ENCODE measurements around the gene HMGXB4. TPM values are rescaled to one million over a fixed set of nuclear protein-coding genes. Genes with fewer than 3 reads are reported as not detected.

The HMGXB4 gene
- total and polyA plus RNA-seq, 2 of the 13 experiments (the other 11 are each of a cell fraction or from before 2014, with no cell fraction given) = 13.9 to 16.3 TPM

DNA sequence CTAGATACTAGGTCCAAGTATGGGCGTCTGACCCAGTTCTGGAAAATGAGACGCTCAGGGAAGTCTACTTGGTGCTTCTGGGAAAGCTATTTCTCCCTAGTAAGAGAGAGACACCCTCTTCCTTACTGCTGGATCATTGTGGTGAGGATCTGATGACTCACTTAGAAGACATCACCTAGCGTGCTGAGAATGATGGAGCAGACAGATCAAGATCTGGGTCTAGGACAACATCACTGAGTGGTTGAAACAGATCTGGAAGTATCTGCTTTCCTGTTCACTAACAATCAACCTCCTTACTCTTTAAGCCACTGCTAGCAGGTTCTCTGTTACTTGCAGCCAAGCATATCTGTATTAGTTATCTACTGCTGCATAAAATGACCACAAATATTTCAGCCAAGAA lies 38.3 kb upstream of the HMGXB4 start (continued):
- TF ChIP-seq AHR (CRISPR knock-in tag; IDR thresholded peaks at IDR 0.05) = no peak
- no peak for TF ChIP-seq ZNF776 (CRISPR knock-in tag; IDR thresholded peaks at IDR 0.05)
- no peak for TF ChIP-seq HNF4G (IDR thresholded peaks at IDR 0.05; ENCODE audit: borderline replicate concordance, low read depth, low read length)
- no peak for TF ChIP-seq HNF4G (CRISPR knock-in tag; IDR thresholded peaks at IDR 0.05; ENCODE audit: borderline replicate concordance, low read depth)
- no peak for TF ChIP-seq EEA1 (CRISPR knock-in tag; IDR thresholded peaks at IDR 0.05; ENCODE audit: borderline replicate concordance)

DNA sequence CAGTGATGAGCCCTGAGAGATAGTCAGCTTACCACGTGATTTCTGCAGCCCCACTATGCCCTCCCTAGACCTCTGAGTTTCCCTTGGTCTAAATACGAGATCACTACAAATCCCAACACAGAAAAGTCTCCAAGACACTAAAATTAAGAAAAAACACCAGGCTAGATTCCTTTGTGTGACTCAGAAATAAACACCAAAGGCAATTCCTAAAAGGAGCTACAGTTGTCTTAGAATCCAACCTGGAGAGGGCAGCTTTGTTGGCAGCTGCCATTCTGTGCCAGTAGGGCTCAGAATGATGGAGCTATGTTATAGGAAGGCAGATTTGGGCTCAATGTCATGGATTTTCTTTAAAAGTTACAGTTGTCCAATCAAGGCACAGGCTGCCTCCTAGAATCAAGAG lies 37.1 kb upstream of the HMGXB4 start:
- H3K79me2 ChIP-seq (ENCODE audit: insufficient read depth, low read length) = no peaks in the 10 kb centered on the region
- POLR2A ChIA-PET = no interaction called here
- H3K36me3 ChIP-seq (replicated peaks in 1 of 2; ENCODE audit: control insufficient read depth in 1 of 2, insufficient read depth in 2 of 2, low read length in 2 of 2) = no peaks in the 10 kb centered on the region
- no peak overlapping the region for H3K9ac ChIP-seq (ENCODE audit: insufficient read depth, low read depth, low read length)
- ATAC-seq (no peak), DNase-seq (ENCODE audit: low spot score) (no peak), FAIRE-seq (no peak)
- in situ Hi-C loops (cut with HindIII; ENCODE audit: extremely low pct_ligation_motif_present, low pct_unique_long_range_greater_than_20kb) (no loop called here), intact Hi-C loops (cut with micrococcal nuclease; ENCODE audit: unreplicated experiment) (no loop called here)
- no peaks in the 10 kb centered on the region for H3K9me3 ChIP-seq (ENCODE audit: low read length)
- no peak overlapping the region for H3K4me3 ChIP-seq (replicated peaks in 1 of 3; ENCODE audit: insufficient read depth in 1 of 3, low read depth in 2 of 3, low read length in 3 of 3)
- TF ChIP-seq ZFYVE20 (CRISPR knock-in tag; IDR thresholded peaks at IDR 0.05; ENCODE audit: borderline replicate concordance, low read depth) (no peak), ZBTB44 (CRISPR knock-in tag; IDR thresholded peaks at IDR 0.05) (no peak), KDM5B (CRISPR knock-in tag; IDR thresholded peaks at IDR 0.05; ENCODE audit: borderline replicate concordance) (no peak), DNMT1 (CRISPR knock-in tag; IDR thresholded peaks at IDR 0.05) (no peak), ZNF660 (CRISPR knock-in tag; IDR thresholded peaks at IDR 0.05; ENCODE audit: borderline replicate concordance, low read depth) (no peak), MAZ (IDR thresholded peaks at IDR 0.05; ENCODE audit: borderline replicate concordance, low read depth, low read length) (no peak), MAZ (CRISPR knock-in tag; IDR thresholded peaks at IDR 0.05; ENCODE audit: low read depth) (no peak), ZSCAN30 (CRISPR knock-in tag; IDR thresholded peaks at IDR 0.05) (no peak), PRMT3 (CRISPR knock-in tag; IDR thresholded peaks at IDR 0.05; ENCODE audit: borderline replicate concordance, low read depth) (no peak), TRAFD1 (CRISPR knock-in tag; IDR thresholded peaks at IDR 0.05; ENCODE audit: borderline replicate concordance) (no peak), NFATC3 (CRISPR knock-in tag; IDR thresholded peaks at IDR 0.05) (no peak), ZNF451 (CRISPR knock-in tag; IDR thresholded peaks at IDR 0.05) (no peak)
- H3K4me2 ChIP-seq (ENCODE audit: low read depth, low read length) = no peak overlapping the region
- no TSS peak for BruUV-seq (replicated peaks)
- no peak overlapping the region for H3K27ac ChIP-seq (ENCODE audit: extremely low read length, insufficient read depth, low read length)
- 58% methylated on average over 2 of the region's 2 CpGs for WGBS (ENCODE audit: low lambda C conversion rate)
- H2AFZ ChIP-seq (ENCODE audit: low read length) = no peak overlapping the region
- CTCF ChIA-PET (ENCODE audit: low intra/inter-chr PET ratio, low total read pairs) = no interaction called here
- no peaks in the 10 kb centered on the region for H4K20me1 ChIP-seq (ENCODE audit: insufficient read depth, low read length)
- no peaks in the 10 kb centered on the region for H3K27me3 ChIP-seq (ENCODE audit: control insufficient read depth in 1 of 2, insufficient read depth in 2 of 2, low read length in 2 of 2)
- peaks cover 9% of the 10 kb centered on the region for H3K4me1 ChIP-seq (ENCODE audit: insufficient read depth, low read length)

Data from HepG2 (cell line).